GM18873 (cell line): ENCODE measurements around the gene NRXN3.
"Not testable (repeated sequence)": the region's sequence is repeated elsewhere in the genome, so short reads cannot be mapped to it uniquely, and the experiment has no call there.

Experiments used
- ATAC-seq: cut with Tn5 transposase; IDR thresholded peaks from one replicate; pipeline ENCODE4 v1.9.1; 2021; ENCODE audit warnings: mild to moderate bottlenecking, moderate library complexity, moderate number of reproducible peaks; ENCODE audit not compliant: unreplicated experiment, low FRiP score

The NRXN3 gene

GRCh38 chr14:78383060-78383459 lies 212.9 kb downstream of the NRXN3 start:
- ATAC-seq = no peak

- no peak for ATAC-seq
Measured at GRCh38 chr14:78398216-78398615, 228.0 kb downstream of the NRXN3 start.

- ATAC-seq = no peak
Measured at GRCh38 chr14:78399316-78399889, 229.2 kb downstream of the NRXN3 start.

GRCh38 chr14:78401866-78402265 lies 231.7 kb downstream of the NRXN3 start:
- ATAC-seq = no peak

- ATAC-seq = peak; percentile 82
Measured at GRCh38 chr14:78403278-78403815, 233.2 kb downstream of the NRXN3 start.

GRCh38 chr14:78405079-78405856 lies 235.1 kb downstream of the NRXN3 start:
- ATAC-seq = no peak

GRCh38 chr14:78412475-78412874 lies 242.3 kb downstream of the NRXN3 start:
- ATAC-seq = no peak

GRCh38 chr14:78414172-78414571 lies 244.0 kb downstream of the NRXN3 start:
- ATAC-seq = no peak

GRCh38 chr14:78417532-78417931 lies 247.4 kb downstream of the NRXN3 start:
- no peak for ATAC-seq

- no peak for ATAC-seq
Measured at GRCh38 chr14:78424311-78424710, 254.1 kb downstream of the NRXN3 start.

- ATAC-seq = no peak
Measured at GRCh38 chr14:78425330-78425729, 255.2 kb downstream of the NRXN3 start.

GRCh38 chr14:78425782-78426181 lies 255.6 kb downstream of the NRXN3 start:
- no peak for ATAC-seq

GRCh38 chr14:78432046-78432445 lies 261.9 kb downstream of the NRXN3 start:
- ATAC-seq = no peak

- not testable (repeated sequence) for ATAC-seq
Measured at GRCh38 chr14:78437448-78437847, 267.3 kb downstream of the NRXN3 start.

GRCh38 chr14:78440356-78440894 lies 270.3 kb downstream of the NRXN3 start:
- no peak for ATAC-seq

GRCh38 chr14:78443834-78444233 lies 273.7 kb downstream of the NRXN3 start:
- ATAC-seq = no peak

GRCh38 chr14:78445275-78445674 lies 275.1 kb downstream of the NRXN3 start:
- ATAC-seq = no peak

- ATAC-seq = no peak
Measured at GRCh38 chr14:78446807-78447206, 276.6 kb downstream of the NRXN3 start.

GRCh38 chr14:78448164-78449094 lies 278.3 kb downstream of the NRXN3 start:
- ATAC-seq = peak; percentile 60

GRCh38 chr14:78450669-78451318 lies 280.6 kb downstream of the NRXN3 start:
- ATAC-seq = no peak
